Ectodermal cell (in vitro differentiated cells): ENCODE data around the gene SSTR3.
"Not testable (repeated sequence)": the region's sequence is repeated elsewhere in the genome, so short reads cannot be mapped to it uniquely, and the experiment has no call there.

Experiments used
- H3K27ac ChIP-seq: 2 replicates; pipeline ENCODE4 v1.7.0; 2013; ENCODE audit warnings: mild to moderate bottlenecking, low read depth, low read length; ENCODE audit not compliant: insufficient read depth, poor library complexity, severe bottlenecking
- H3K27me3 ChIP-seq: 2 replicates; pipeline ENCODE4 v1.7.0; 2013; ENCODE audit warnings: mild to moderate bottlenecking, low read length; ENCODE audit not compliant: insufficient read depth, control insufficient read depth, poor library complexity, severe bottlenecking
- H3K36me3 ChIP-seq: one replicate; pipeline ENCODE4 v1.7.0; 2013; ENCODE audit warnings: low read length; ENCODE audit not compliant: control insufficient read depth, insufficient read depth
- H3K4me1 ChIP-seq: one replicate; pipeline ENCODE4 v1.7.0; 2013; ENCODE audit warnings: low read length; ENCODE audit not compliant: control insufficient read depth, insufficient read depth
- H3K4me3 ChIP-seq: 2 replicates; pipeline ENCODE4 v1.7.0; 2013; ENCODE audit warnings: low read depth, low read length, control low read depth; ENCODE audit not compliant: insufficient read depth
- H3K9me3 ChIP-seq: 2 replicates; pipeline ENCODE4 v1.7.0; 2013; ENCODE audit warnings: mild to moderate bottlenecking, low read length, moderate library complexity; ENCODE audit not compliant: control insufficient read depth
- WGBS, 2 experiments: methylation state at CpG; one replicate each; pipeline ENCODE4 v1.1.7; 2013; ENCODE audit warnings: missing lambda C conversion rate in 2 of 2; 5-methylcytosine and 5-hydroxymethylcytosine counted together

Gene SSTR3

GRCh38 chr22:37171662-37172061 is 40.6 kb downstream of the SSTR3 start:
- Histone ChIP-seq H3K4me3 (no peak overlapping the region), H3K4me1 (no peaks in the 10 kb centered on the region), H3K27ac (no peak overlapping the region), H3K9me3 (no peaks in the 10 kb centered on the region), H3K27me3 (no peaks in the 10 kb centered on the region), H3K36me3 (no peaks in the 10 kb centered on the region)
- 85 to 91% methylated on average over 5 of the region's 5 CpGs for WGBS, 2 experiments

GRCh38 chr22:37170689-37171405 is 41.4 kb downstream of the SSTR3 start:
- not testable (repeated sequence) for H3K4me3 ChIP-seq, H3K9me3 ChIP-seq, H3K27me3 ChIP-seq, H3K27ac ChIP-seq, H3K4me1 ChIP-seq, H3K36me3 ChIP-seq
- 94 to 95% methylated on average over 16 of the region's 16 CpGs for WGBS, 2 experiments

- no peaks in the 10 kb centered on the region for H3K9me3 ChIP-seq
- H3K27me3 ChIP-seq = no peaks in the 10 kb centered on the region
- H3K27ac ChIP-seq = no peak overlapping the region
- H3K36me3 ChIP-seq = no peaks in the 10 kb centered on the region
- no peak overlapping the region for H3K4me3 ChIP-seq
- no peaks in the 10 kb centered on the region for H3K4me1 ChIP-seq
- 91 to 93% methylated on average over 10 of the region's 10 CpGs for WGBS, 2 experiments
These were observed 42.2 kb downstream of the SSTR3 start for GRCh38 chr22:37169947-37170688.

- H3K27me3 ChIP-seq = no peaks in the 10 kb centered on the region
- H3K36me3 ChIP-seq = no peaks in the 10 kb centered on the region
- no peaks in the 10 kb centered on the region for H3K9me3 ChIP-seq
- WGBS, 2 experiments = 82 to 85% methylated on average over 8 of the region's 8 CpGs
- H3K4me1 ChIP-seq = no peaks in the 10 kb centered on the region
- no peak overlapping the region for H3K4me3 ChIP-seq
- H3K27ac ChIP-seq = no peak overlapping the region
These were observed 42.9 kb downstream of the SSTR3 start for GRCh38 chr22:37169406-37169805.

- H3K36me3 ChIP-seq = no peaks in the 10 kb centered on the region
- WGBS, 2 experiments = 85 to 88% methylated on average over 8 of the region's 8 CpGs
- no peak overlapping the region for H3K4me3 ChIP-seq
- H3K9me3 ChIP-seq = no peaks in the 10 kb centered on the region
- H3K27ac ChIP-seq = no peak overlapping the region
- no peaks in the 10 kb centered on the region for H3K27me3 ChIP-seq
- no peaks in the 10 kb centered on the region for H3K4me1 ChIP-seq
These were observed 44.2 kb downstream of the SSTR3 start for GRCh38 chr22:37167981-37168647.

GRCh38 chr22:37167176-37167980 is 44.9 kb downstream of the SSTR3 start:
- no peaks in the 10 kb centered on the region for H3K27me3 ChIP-seq
- no peak overlapping the region for H3K27ac ChIP-seq
- H3K4me1 ChIP-seq = no peaks in the 10 kb centered on the region
- no peak overlapping the region for H3K4me3 ChIP-seq
- H3K9me3 ChIP-seq = no peaks in the 10 kb centered on the region
- H3K36me3 ChIP-seq = no peaks in the 10 kb centered on the region
- 79 to 83% methylated on average over 17 of the region's 17 CpGs for WGBS, 2 experiments

- H3K27ac ChIP-seq = no peak overlapping the region
- H3K4me3 ChIP-seq = no peak overlapping the region
- no peaks in the 10 kb centered on the region for H3K4me1 ChIP-seq
- H3K27me3 ChIP-seq = no peaks in the 10 kb centered on the region
- WGBS, 2 experiments = 19 to 21% methylated on average over 13 of the region's 13 CpGs
- H3K36me3 ChIP-seq = no peaks in the 10 kb centered on the region
- no peaks in the 10 kb centered on the region for H3K9me3 ChIP-seq
These were observed 45.6 kb downstream of the SSTR3 start for GRCh38 chr22:37166675-37167066.

- H3K4me3 ChIP-seq = no peak overlapping the region
- H3K27me3 ChIP-seq = no peaks in the 10 kb centered on the region
- 73 to 76% methylated on average over 25 of the region's 25 CpGs for WGBS, 2 experiments
- no peaks in the 10 kb centered on the region for H3K4me1 ChIP-seq
- no peaks in the 10 kb centered on the region for H3K36me3 ChIP-seq
- no peak overlapping the region for H3K27ac ChIP-seq
- H3K9me3 ChIP-seq = no peaks in the 10 kb centered on the region
These were observed 46.2 kb downstream of the SSTR3 start for GRCh38 chr22:37165940-37166674.

GRCh38 chr22:37165066-37165465 is 47.2 kb downstream of the SSTR3 start:
- no peaks in the 10 kb centered on the region for H3K4me1 ChIP-seq
- WGBS, 2 experiments = 86 to 92% methylated on average over 9 of the region's 9 CpGs
- H3K36me3 ChIP-seq = no peaks in the 10 kb centered on the region
- H3K9me3 ChIP-seq = no peaks in the 10 kb centered on the region
- no peaks in the 10 kb centered on the region for H3K27me3 ChIP-seq
- H3K27ac ChIP-seq = no peak overlapping the region
- no peak overlapping the region for H3K4me3 ChIP-seq
